HG03103 (cell line): ENCODE data around the gene PPP6R3.
"Not testable (repeated sequence)": the region's sequence is repeated elsewhere in the genome, so short reads cannot be mapped to it uniquely, and the experiment has no call there.

Experiments
- ATAC-seq: cut with Tn5 transposase; IDR thresholded peaks from one replicate; pipeline ENCODE4 v1.9.1; 2021; ENCODE audit warnings: low read depth; ENCODE audit not compliant: unreplicated experiment

PPP6R3 gene

DNA sequence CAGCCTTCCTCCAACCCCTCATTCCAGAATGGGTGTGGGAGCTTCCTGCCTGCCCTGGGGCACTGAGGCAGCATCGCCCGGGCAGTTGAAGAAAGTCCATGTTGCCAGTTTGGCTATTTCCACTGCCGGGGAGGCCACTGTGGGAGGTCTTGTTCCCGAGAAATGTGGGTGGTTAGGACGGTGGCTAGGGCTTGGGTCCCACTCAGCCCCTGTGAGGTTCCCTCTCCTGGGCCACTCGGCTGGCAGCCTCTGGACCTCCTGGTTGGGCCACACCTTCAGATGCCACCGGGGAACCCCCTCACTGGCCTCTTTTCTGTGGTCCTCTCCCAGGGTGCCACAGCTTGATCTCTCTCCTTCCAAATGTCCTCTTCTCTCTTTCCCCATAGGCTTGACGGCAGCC is 5.1 kb upstream of the PPP6R3 start:
- no peak for ATAC-seq

DNA sequence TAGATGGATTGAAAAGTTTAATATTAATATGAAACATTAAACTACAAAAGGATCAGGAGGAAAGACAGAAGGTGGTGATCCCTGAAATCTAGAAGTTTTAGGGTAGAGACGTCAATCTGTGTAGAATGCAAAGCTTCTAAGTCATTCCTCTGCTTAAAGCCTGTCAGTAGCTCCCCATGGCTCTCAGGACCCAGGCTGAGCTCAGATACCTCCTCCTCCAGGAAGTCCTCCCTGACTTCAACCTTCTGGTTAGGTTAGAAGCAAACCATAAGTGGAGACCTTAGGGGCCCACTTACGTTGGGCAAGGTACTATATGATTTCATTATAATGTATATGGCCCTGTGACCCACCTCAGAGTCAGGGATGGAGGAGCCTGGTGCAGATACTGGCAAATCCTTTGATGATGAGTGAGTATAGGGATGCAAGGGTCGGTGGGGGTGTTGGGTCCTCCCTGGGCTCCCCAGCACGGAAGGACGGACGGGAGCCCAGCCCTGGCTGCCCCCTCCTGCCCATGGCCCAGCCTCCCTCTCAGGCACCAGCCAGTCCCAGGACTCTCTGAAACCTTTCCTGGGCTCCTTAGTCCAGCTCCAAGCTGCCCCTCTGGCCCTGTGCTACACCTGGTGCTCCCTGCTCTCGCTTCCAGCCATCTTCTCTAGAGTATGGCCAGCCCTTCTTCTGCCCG is 3.2 kb upstream of the PPP6R3 start:
- no peak for ATAC-seq

DNA sequence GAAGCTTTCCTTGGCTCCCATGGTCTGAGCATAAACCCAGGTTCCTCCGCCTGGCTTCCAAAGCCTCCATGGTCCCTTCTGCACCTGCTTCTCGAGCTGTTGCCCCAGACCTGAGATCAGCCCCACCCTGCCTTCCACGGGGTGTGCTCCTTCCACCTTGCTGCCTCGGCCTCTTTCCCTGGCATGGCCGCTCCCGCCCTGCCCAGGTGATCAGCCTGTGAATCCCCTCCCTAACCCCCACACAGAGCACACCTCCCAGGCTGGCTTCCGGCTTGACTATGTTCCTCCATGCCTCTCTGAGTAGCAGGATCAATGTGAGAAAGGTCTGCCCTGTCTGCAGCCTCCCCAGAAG is 2.7 kb upstream of the PPP6R3 start:
- no peak for ATAC-seq

DNA sequence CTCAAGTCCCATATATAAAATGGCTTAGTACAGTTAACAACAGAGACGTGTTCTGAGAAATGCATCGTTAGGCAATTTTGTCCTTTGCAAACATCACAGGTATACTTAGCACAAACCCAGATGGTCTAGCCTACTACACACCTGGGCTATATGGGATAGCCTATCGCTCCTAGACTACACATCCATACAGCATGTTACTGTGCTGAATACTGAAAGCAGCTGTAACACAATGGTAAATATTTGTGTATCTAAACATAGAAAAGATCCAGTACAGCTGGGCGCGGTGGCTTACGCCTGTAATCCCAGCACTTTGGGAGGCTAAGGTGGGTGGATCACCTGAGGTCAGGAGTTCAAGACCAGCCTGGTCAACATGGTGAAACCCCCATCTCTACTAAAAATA is 2.2 kb upstream of the PPP6R3 start:
- not testable (repeated sequence) for ATAC-seq

DNA sequence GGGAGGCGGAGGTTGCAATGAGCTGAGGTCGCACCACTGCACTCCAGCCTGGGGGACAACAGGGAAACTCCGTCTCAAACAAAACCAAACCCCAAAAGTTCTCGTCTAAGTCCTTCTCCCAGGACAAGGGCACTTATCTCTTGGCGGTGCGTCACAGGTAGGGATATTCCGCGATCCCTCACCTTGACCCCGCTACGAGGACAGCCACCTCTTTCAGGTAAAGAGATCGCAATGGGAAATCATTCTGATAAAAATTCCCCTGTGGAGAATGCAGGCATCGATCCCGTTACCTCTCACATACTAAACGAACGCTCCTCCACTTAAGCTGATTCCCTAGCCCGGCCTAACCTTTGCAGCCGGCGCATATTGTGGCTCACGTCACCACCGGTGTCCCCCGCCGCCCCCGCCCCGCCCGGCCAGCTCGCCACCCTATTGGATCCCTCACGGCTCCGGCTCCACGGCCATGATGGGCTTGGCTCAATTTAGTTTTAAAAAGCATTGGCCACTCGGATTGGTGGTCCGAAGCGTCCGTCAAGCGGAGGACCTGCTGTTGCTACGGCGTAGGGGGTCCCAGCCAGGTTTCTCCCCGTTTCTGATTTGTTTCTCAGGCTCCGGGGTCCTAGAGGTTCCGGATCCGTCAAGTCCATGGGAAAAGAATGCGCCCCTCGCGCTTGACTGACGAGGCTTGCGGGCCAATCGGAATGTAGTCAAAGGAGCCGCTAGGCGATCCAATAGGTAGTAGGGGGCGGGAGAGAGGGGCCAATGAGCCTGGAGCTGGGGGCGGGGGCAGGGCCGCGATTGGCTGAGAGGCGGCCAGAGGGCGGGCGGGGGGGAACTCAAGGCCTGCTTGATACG is 439 bp upstream of the PPP6R3 start:
- ATAC-seq, result peak; percentile 69

DNA sequence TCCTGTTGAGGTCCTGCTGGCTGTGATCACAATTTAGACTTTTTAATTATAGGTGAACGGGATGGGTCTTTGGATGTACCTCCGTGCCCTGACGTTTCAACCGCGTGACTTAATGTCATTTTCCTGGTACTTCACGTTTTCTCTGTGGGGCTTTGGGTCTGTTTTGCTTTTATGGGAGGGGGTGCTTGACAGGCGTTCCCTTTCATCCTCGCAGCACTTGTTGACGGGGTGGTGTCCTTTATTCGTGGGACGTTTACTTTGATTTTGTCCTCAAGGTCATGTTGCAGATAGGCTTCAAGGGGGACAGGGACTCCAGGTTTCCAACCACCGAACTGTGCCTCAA is 994 bp downstream of the PPP6R3 start:
- ATAC-seq, result no peak

DNA sequence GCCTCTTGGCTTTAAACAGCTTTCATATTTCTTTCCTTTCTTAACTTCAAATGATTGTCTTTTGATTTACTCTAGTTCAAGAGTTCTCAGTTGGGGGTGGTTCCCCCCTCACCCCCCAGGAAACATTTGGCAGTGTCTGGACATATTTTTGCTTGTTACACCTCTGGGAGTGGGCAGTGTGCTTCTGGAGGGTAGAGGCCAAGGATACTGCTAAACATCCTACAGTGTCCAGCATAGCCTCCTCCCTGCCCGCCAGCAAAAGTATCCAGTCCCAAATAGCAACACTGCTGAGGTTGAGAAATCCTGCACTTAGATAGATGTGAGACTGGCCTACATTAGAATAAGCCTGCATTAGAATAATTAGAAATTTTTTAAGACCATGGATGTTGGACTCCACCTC is 3.2 kb downstream of the PPP6R3 start:
- ATAC-seq, result no peak

DNA sequence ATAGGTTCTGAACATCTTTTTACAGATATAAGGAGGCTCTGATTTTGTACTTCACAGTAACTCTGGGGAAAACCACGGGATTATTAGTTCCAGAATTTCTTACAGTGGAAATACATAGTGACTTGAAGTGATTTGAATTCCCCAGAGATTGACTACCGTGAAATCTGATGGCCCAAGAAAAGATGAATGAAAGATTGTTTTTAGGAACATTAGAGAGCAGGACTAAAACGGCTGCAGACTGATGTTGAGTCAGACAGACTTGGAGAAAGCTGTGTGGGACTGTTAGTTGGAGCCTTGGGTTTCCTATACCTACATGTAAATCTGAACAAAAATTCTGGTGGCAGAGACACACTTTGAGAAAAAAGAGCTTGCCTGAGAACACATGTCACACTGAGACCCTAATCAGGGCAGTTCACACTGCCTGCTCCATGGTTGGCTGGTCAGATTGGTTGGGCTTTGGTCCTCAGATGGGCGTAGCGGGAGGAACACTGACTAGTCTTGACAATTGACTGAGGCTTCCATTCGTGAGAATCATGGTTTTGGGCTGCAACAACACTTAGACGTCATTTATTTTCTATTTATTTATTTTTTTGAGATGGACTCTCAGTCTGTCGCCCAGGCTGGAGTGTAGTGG is 6.8 kb downstream of the PPP6R3 start:
- no peak for ATAC-seq

DNA sequence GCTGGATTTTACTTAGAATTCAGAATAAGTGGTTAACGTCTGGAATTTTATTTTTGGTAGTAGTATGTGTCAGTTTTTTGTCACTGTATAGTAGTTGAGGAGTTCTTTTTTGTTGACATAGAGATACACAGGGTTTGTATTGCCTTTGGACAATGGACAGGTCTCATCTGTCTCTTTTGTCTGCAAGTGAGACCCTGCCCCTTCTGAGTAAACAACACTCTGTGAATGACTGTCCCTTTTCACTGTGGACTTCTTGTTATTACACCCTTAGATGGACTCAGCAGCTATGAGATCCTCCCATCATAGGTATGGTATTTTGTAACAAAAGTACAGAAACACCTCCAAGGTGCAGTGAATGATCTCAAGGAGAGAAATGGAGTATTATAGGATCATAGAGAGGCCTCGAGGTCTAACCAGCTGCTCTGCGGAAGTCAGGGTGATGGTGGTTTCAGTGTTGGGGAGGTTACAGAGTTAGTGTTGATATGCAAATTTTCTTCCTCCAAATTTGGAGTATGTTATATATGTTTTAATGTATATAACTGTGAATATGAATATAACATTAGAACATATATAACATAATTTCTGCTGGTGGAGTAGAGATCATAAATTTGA is 7.8 kb downstream of the PPP6R3 start:
- ATAC-seq, result no peak

DNA sequence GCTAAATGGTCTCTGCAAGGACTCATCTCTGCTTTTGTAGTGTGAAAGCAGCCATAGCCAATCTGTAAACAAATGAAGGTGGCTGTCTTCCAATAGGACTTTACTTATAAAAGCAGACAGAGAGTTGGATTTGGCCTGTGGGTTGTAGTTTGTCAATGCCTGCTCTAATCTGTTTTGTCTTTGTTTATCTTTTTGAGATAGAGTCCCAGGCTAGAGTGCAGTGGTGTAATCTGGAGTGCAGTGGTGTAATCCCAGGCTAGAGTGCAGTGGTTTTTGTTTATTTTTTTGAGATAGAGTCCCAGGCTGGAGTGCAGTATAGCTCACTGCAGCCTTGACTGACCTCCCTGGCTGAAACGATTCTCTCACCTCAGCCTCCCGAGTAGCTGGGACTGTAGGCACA is 8.6 kb downstream of the PPP6R3 start:
- ATAC-seq, result no peak

DNA sequence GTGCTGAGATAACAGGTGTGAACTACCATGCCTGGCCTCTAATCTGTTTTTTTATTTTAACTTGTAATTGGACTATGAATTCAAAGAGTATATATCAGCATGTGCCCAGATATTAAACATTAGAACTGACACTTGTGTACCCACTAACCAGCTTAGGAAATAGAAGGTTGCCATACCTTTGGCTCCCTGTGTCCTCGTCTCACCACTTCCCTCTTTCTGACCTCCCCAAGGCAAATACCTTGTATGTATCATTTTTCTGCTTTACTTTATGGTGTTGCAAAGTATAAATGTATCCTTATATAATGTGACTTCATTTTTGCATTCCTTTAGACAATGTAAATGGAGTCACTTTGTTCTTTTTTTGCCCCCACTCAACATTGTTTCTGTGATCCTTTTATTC is 9.1 kb downstream of the PPP6R3 start:
- no peak for ATAC-seq

DNA sequence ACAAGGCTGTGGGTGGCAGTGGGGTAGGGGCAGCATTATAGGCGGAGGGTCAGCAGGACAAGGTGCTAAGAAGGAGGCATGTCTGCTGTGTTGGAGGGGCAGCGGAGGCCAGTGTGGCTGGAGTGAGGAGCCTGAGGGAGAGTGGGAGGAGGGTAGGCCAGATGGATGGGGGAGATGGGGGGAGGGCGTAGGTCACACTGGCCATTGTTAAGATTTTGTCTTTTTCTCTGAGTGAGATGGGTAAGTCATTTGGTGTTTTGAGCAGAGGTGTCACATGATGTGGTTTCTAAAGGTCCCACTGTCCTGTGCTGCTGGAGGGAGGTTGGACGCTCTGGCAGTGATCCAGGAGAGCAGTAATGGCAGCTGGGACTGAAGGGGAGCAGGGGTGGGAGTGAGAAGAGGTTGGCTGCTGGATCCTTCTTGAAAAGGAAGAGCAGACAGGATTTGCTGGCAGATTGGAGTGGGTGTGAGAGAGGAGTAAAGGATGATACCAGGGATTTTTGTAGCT is 9.8 kb downstream of the PPP6R3 start:
- ATAC-seq, result no peak

DNA sequence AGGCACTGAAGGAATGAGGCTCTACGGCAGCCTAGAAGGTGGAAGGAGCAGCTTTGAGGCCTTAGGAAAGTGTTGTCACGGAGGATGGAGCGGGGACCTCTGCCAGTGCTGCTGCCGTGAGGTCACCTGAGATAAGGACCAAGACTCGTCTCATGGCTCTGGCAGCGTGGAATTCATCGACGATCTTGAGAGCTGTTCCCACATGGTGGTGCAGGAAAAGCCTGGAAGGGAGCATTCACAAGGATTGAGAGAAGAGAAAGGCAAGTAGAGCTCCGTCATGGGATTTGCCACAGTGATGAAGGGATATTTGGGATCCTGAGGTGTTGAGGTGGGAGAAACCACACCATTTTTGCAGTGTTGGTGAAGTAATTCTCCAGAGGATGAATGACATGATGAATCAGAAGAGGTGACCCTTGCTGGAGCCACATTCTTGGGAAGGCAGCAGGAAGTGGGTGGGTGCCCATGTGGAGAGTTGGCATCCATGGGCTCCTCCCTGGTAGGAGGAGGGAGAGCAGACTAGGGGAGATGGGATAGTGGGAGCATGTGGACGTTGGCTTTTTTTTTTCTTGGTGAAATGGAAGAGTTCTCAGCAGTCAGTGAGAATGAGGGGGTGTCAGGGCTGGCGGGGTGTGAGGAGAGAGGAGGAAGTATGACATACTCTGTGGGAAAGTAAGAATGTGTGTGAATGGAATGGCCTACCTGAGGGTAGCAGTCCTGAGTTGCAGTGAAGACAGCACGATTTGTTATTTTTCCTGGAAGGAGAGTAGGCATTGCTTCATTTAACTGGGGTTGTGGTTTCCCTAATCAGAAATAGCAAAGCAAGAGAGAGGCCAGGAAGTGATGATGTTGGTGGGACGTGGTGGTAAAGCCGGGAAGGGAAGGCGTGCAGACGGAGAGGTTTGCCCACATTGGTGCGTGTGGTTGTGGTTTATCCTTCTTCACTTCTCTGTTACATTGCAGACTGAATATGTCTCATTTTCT is 11.1 kb downstream of the PPP6R3 start:
- no peak for ATAC-seq

DNA sequence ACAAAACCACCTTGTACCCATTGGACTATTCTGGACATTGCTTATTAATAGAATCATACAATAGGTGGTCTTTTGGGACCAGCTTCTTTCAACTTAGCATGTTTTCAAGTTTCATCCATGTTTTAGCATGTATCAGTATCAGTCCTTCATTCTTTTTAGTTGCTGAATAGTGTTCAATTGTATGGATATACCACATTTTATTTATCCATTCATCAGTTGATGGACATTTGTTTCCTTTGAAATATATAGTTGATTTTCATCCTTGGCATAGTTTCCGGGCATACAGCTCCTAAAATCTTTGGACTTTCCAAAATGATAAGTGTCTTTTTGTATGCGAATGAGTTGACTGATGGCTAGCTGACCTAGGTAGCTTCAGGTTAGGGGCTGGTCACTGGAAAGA is 12.2 kb downstream of the PPP6R3 start:
- no peak for ATAC-seq

DNA sequence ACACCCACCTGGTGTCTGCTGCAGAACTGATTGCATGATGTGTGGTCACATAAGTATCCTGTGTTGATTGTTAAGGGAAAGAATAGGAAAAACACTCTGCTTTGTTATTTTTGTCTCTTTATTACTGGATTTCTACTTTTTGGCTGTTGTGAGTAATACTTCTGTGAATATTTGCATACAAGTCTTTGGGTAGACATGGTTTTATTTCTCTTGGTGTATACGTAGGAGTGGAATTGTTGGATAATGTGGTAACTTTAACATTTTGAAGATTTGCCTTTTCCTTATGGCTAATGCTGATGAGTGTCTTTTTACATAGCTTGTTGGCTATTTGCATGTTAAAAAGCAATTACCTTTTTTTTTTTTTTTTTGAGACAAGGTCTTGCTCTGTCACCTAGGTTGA is 13.1 kb downstream of the PPP6R3 start:
- ATAC-seq, result no peak

DNA sequence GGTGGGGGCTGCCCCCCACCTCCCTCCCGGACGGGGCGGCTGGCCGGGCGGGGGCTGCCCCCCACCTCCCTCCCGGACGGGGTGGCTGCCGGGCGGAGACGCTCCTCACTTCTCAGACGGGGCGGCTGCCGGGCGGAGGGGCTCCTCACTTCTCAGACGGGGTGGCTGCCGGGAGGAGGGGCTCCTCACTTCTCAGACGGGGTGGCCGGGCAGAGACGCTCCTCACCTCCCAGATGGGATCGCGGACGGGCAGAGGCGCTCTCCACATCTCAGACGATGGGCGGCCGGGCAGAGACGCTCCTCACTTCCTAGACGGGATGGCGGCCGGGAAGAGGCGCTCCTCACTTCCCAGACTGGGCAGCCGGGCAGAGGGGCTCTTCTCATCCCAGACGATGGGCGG is 15.1 kb downstream of the PPP6R3 start:
- ATAC-seq, result not testable (repeated sequence)

DNA sequence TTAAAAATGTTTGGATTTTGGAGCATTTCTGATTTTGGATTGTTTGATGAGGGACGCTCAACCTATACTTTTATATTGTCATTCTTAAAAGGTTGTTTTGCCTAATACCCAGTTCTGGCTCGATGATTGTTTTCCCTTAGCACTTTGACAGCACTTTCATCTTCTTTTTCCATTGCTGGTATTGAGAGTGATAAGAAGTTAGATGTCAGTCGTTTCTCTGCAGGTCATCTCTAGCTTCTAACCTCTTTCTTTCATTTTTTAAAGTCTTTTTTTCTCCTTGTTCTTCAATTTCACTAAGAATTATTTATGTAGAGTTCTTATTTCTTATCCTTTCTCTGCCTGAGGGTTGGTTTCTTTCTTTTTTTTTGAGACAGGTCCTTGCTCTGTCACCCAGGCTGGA is 18.8 kb downstream of the PPP6R3 start:
- ATAC-seq, result no peak

DNA sequence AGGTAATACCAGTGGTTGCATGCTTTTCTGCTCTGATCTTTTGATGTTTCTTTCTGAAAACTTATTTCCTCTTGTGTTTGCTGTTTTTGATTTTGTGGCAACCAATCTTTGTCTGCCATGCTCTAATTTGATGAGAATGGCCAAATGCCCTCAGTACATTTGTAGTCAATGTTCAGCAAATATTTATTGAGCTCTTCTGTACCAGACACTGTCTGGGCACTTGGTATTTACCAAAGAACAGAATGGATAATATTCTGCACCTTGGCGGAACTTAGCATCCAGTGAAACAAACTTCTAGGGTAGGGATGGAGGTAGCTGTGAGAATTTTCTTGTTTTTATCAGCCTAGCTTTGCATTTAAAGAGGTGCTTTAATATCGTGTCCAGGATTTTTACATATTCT is 19.6 kb downstream of the PPP6R3 start:
- no peak for ATAC-seq

DNA sequence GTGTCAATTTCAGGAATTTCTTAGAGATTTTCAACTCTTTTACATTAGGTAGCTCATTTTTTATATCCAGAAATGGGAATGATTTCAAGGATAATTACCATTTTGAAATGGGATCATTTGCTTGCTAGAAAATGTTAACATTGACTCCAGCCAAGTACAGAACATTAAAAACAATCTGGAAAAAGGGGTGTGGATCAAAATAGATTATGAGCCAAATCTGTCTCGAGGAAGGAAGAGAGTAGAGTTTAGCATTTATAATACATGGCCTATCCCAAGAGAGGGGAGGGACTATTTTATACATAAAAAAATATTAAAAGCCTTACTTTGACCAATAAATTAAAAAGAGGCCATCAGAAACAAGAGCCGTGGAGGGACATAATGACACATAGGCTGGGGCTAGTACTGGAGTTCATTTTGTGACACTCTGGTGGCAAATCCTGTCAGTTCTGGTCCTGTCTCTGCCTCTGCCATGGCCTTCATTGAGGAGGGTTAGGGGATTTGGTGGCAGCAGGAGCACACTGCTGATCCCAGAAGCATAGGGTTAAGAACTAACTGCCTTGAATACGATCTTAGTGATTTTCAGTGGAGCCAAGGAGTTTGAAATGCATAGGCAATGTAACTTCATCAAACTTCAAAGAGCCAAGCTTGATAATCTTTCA is 20.4 kb downstream of the PPP6R3 start:
- no peak for ATAC-seq
